Measurements from ENCODE around the gene SLC18A3.

DNA sequence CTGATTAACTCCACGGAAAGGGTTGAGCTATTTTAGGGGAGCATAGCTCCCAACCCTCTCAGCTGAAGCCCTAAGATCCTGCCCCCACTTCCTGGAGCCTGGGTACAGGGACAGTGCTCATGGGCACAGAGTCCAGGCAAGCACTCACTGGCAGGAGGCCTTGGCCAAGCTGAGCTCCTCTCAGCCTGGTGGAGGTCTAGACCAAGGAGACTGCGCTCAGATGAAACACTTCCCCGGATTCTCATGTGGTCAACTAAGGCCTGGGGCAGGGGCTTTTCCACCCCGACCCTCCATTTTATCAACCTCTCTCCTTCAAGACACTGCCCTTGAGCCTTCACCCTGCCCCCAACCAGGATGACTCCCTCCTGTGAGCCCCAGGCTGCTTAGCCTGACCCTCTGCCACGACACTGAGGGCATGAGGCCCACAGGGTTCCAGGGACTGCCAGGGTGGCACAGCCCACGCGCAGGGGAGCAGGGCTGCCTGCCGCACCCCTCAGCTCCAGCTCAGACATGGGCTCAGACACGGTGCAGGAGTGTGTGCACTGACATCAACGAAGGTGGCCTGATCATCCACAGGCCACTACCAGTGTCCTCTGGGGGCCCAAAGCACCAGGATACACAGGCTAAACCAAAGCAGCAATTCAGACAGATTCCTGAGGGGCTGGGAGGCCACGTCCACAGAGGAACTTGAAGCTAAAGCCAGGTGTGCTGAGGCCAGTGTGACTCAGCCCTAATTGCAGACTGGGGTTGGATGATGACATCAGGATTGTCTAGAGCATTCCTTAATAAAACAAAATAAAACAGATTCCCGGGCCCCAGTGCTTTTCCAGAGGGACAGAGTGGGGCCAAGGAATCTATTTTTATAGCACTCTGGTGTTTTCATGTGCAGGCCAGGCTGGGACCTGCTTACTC, 22.6 kb downstream of the SLC18A3 start:
- TF ChIP-seq, protein P1, sequence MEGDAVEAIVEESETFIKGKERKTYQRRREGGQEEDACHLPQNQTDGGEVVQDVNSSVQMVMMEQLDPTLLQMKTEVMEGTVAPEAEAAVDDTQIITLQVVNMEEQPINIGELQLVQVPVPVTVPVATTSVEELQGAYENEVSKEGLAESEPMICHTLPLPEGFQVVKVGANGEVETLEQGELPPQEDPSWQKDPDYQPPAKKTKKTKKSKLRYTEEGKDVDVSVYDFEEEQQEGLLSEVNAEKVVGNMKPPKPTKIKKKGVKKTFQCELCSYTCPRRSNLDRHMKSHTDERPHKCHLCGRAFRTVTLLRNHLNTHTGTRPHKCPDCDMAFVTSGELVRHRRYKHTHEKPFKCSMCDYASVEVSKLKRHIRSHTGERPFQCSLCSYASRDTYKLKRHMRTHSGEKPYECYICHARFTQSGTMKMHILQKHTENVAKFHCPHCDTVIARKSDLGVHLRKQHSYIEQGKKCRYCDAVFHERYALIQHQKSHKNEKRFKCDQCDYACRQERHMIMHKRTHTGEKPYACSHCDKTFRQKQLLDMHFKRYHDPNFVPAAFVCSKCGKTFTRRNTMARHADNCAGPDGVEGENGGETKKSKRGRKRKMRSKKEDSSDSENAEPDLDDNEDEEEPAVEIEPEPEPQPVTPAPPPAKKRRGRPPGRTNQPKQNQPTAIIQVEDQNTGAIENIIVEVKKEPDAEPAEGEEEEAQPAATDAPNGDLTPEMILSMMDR (IDR thresholded peaks at IDR 0.05), result no peak
- TF ChIP-seq POLR2A (IDR thresholded peaks at IDR 0.05), result no peak

Data from uterus (tissue), 2 donors.